GM23338 (cell line): ENCODE measurements around the gene SDR42E1. TPM values are rescaled to one million over a fixed set of nuclear protein-coding genes. Genes with fewer than 3 reads are reported as not detected.

ENCODE experiments used
- ATAC-seq: fragments of 200-7000 bp; cut with Tn5 transposase; 3 replicates; pipeline ENCODE4 v1.9.1; 2020
- DNase-seq: peaks from one replicate; pipeline ENCODE4 v3.0.0-alpha.2; 2015; ENCODE audit warnings: low spot score
- H2AFZ ChIP-seq: fragments of 200-600 bp; sonication (generic); 2 replicates; pipeline ENCODE4 v1.8.0; 2016; ENCODE audit warnings: antibody characterized with exemption, mild to moderate bottlenecking, moderate library complexity
- H3F3A ChIP-seq: fragments of 200-600 bp; sonication (generic); replicated peaks from 2 replicates; pipeline ENCODE4 v1.8.0; 2017; ENCODE audit warnings: antibody characterized with exemption, mixed run types, low read depth
- H3K27ac ChIP-seq: fragments of 200-600 bp; sonication (generic); 2 replicates; pipeline ENCODE4 v1.6.1; 2016; ENCODE audit warnings: low read depth
- H3K27me3 ChIP-seq: fragments of 200-600 bp; sonication (generic); 2 replicates; pipeline ENCODE4 v1.8.0; 2016; ENCODE audit warnings: mild to moderate bottlenecking, mixed run types, moderate library complexity; ENCODE audit not compliant: insufficient read depth
- H3K36me3 ChIP-seq: fragments of 200-600 bp; sonication (generic); 2 replicates; pipeline ENCODE4 v1.8.0; 2016; ENCODE audit warnings: mild to moderate bottlenecking; ENCODE audit not compliant: insufficient read depth
- H3K4me1 ChIP-seq: fragments of 200-600 bp; sonication (generic); 2 replicates; pipeline ENCODE4 v1.8.0; 2016; ENCODE audit warnings: mild to moderate bottlenecking, moderate library complexity; ENCODE audit not compliant: insufficient read depth
- H3K4me2 ChIP-seq: fragments of 200-600 bp; sonication (generic); 2 replicates; pipeline ENCODE4 v1.7.1; 2017; ENCODE audit warnings: mixed run types
- H3K4me3 ChIP-seq: fragments of 200-600 bp; sonication (generic); 2 replicates; pipeline ENCODE4 v1.6.1; 2016; ENCODE audit warnings: mixed run types
- H3K79me2 ChIP-seq: fragments of 200-600 bp; sonication (generic); replicated peaks from 2 replicates; pipeline ENCODE4 v1.8.0; 2017; ENCODE audit warnings: mild to moderate bottlenecking; ENCODE audit not compliant: insufficient read depth
- H3K9me2 ChIP-seq: fragments of 200-600 bp; sonication (generic); 2 replicates; pipeline ENCODE4 v1.8.0; 2017; ENCODE audit not compliant: insufficient read depth
- H4K20me1 ChIP-seq: fragments of 200-600 bp; sonication (generic); replicated peaks from 2 replicates; pipeline ENCODE4 v1.8.0; 2017; ENCODE audit warnings: mild to moderate bottlenecking; ENCODE audit not compliant: insufficient read depth
- H3K27ac Mint-ChIP-seq: 2 replicates; pipeline ENCODE4 v1.8.0; 2020; ENCODE audit warnings: inconsistent platforms, mild to moderate bottlenecking, moderate library complexity, mixed read lengths
- H3K27me3 Mint-ChIP-seq: 3 replicates; pipeline ENCODE4 v1.8.0; 2022; ENCODE audit warnings: low read depth, mild to moderate bottlenecking, moderate library complexity, mixed read lengths, inconsistent platforms; ENCODE audit not compliant: insufficient read depth, poor library complexity
- H3K36me3 Mint-ChIP-seq: 3 replicates; pipeline ENCODE4 v1.8.0; 2021; ENCODE audit warnings: low read depth, mild to moderate bottlenecking, inconsistent platforms, moderate library complexity, mixed read lengths
- H3K4me1 Mint-ChIP-seq: 3 replicates; pipeline ENCODE4 v1.8.0; 2020; ENCODE audit warnings: mild to moderate bottlenecking, inconsistent platforms, mixed read lengths
- H3K4me3 Mint-ChIP-seq: 3 replicates; pipeline ENCODE4 v1.8.0; 2021; ENCODE audit warnings: moderate library complexity, mild to moderate bottlenecking, inconsistent platforms, mixed read lengths
- H3K9me3 Mint-ChIP-seq: 3 replicates; pipeline ENCODE4 v1.8.0; 2020; ENCODE audit warnings: moderate library complexity, mild to moderate bottlenecking, inconsistent platforms, mixed read lengths
- CTCF ChIP-seq, 2 experiments: fragments of 200-600 bp in 1 of 2; sonication (generic) in 1 of 2; conservative IDR thresholded peaks; 2 replicates each; pipeline versions ENCODE4 v1.5.1 to v1.6.1; 2016 to 2017; ENCODE audit warnings: antibody characterized with exemption in 2 of 2, low read depth in 2 of 2, mild to moderate bottlenecking in 2 of 2, moderate library complexity in 1 of 2
- EZH2 ChIP-seq: fragments of 200-600 bp; sonication (generic); IDR thresholded peaks from one replicate; pipeline ENCODE4 v1.8.0; 2017; ENCODE audit warnings: antibody characterized with exemption, mild to moderate bottlenecking, low read depth; ENCODE audit not compliant: unreplicated experiment
- EZH2phosphoT487 ChIP-seq: fragments of 200-600 bp; sonication (generic); IDR thresholded peaks from one replicate; pipeline ENCODE4 v1.8.1; 2018; ENCODE audit warnings: antibody characterized with exemption; ENCODE audit not compliant: unreplicated experiment
- JUNB ChIP-seq: IDR thresholded peaks from one replicate; pipeline ENCODE4 v1.6.1; 2016; ENCODE audit warnings: antibody characterized with exemption; ENCODE audit not compliant: unreplicated experiment
- NANOG ChIP-seq: IDR thresholded peaks from 2 replicates; pipeline ENCODE4 v1.6.1; 2016; ENCODE audit warnings: antibody characterized with exemption, borderline replicate concordance
- POLR2AphosphoS5 ChIP-seq: IDR thresholded peaks from 2 replicates; pipeline ENCODE4 v1.6.1; 2016; ENCODE audit warnings: antibody characterized with exemption, low read depth
- STAT1 ChIP-seq: IDR thresholded peaks from one replicate; pipeline ENCODE4 v1.6.1; 2016; ENCODE audit warnings: antibody characterized with exemption; ENCODE audit not compliant: unreplicated experiment
- ZNF114 ChIP-seq: fragments of 250-450 bp; sonication (Bioruptor Pico); IDR thresholded peaks from 2 replicates; pipeline ENCODE4 v1.5.0; 2020; ENCODE audit warnings: mild to moderate bottlenecking, moderate library complexity
- ZNF331 ChIP-seq: fragments of 250-450 bp; sonication (Bioruptor Pico); IDR thresholded peaks from 2 replicates; pipeline ENCODE4 v1.5.0; 2020; ENCODE audit warnings: low read depth, mild to moderate bottlenecking, moderate library complexity
- ZNF462 ChIP-seq: fragments of 250-450 bp; sonication (Bioruptor Pico); IDR thresholded peaks from 2 replicates; pipeline ENCODE4 v1.5.0; 2020; ENCODE audit warnings: mild to moderate bottlenecking, moderate library complexity
- polyA plus RNA-seq: library from polyadenylated mRNA; unstranded; fragments of >200 nt; fragmentation: Nextera tagmentation; extraction: Ambion mirVana; gene quantifications from 2 replicates; pipeline ENCODE4 v1.2.1, GENCODE V29; 2016
- total RNA-seq: library from RNA; depleted of rRNA; stranded (reverse); fragments of >200 nt; shearing (Covaris generic); gene quantifications from 2 replicates; pipeline ENCODE4 v1.2.3, GENCODE V29; 2014
- TF ChIP-seq, protein P1 (sequence below): IDR thresholded peaks from one replicate; pipeline ENCODE4 v1.6.1; 2018; ENCODE audit warnings: antibody characterized with exemption; ENCODE audit not compliant: unreplicated experiment

Gene SDR42E1
- total and polyA plus RNA-seq, 2 experiments from 2014 or later = 0.03 TPM; not detected in 1

DNA sequence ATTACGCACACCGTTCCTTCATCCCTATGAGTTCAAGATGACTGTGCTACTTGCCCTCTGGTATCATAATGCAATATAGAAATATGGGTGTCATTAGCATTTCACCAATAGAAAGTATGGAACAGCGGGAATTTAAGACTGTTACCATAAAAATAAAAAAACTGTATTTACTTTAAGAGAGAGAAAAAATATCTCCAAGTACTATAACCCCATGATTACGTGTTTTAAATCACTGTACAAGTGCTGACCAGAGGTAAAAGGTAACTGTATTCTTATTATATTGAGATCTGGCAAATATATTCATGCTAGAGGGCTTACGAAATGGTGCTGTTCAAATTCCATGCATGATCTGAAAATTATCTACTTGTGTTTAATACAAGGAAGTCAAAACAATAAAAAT lies 5.2 kb downstream of the SDR42E1 start (continued):
- TF ChIP-seq CTCF (conservative IDR thresholded peaks at IDR 0.05; ENCODE audit: low read depth in 2 of 2) = no peak
- no peak for TF ChIP-seq STAT1
- no peak for TF ChIP-seq ZNF331 (CRISPR knock-in tag)
- no peak for TF ChIP-seq NANOG

DNA sequence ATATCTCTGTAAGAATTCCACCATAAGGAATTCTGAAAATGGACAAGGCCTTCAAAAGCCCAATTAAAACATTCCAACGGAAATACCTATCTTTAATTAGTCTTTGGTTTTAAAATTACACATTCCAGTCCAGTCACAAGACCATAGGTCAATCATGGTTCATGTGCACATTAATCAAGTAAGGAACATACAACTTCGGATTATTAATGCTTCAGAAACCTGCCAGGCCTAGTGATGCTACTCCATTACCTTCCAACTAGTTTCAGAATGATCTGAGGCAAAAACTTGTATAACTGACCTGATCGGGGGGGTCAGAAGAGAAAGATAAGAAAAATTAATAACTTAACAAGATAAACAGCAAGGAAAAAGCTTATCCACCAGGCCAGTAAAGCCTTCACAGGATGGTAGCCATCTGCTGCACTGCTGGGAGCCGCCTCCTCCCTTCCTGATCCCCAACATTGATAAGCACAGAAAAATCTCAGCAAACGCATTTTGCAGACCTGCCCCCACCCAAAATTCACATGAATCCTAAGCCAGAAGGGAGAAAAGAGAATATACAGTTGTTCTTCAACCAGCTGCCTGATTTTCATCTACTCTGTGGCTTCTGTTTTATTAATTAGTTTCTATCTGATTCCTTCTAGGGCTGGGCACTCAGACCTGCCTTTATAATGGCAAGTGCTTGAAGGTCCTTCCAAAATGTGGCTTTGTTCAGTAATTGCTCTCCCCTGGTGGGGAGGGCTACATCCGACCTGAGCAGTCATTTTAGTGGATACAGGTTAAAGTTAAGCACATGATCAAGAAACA lies 6.0 kb downstream of the SDR42E1 start:
- peak overlapping the region; percentile 23; the same call in 1 of the 2 replicates for H2AFZ ChIP-seq
- no peak overlapping the region for H3K4me2 ChIP-seq
- H3K4me3 Mint-ChIP-seq = no peak overlapping the region
- no peak overlapping the region for H3K27ac Mint-ChIP-seq
- H3K27me3 ChIP-seq = no peaks in the 10 kb centered on the region
- H3F3A ChIP-seq = no peaks in the 10 kb centered on the region
- peaks cover 10% of the 10 kb centered on the region; the same call in 2 of the 3 replicates for H3K4me1 Mint-ChIP-seq
- DNase-seq = no peak
- H3K4me1 ChIP-seq = 0 out of 2 replicates have a peak, but pooled peaks cover 5% of the 10 kb centered on the region
- ATAC-seq = no peak
- H3K36me3 Mint-ChIP-seq = peaks cover 22% of the 10 kb centered on the region; the same call in 2 of the 3 replicates
- no peak overlapping the region for H3K4me3 ChIP-seq
- peaks cover 28% of the 10 kb centered on the region for H3K9me3 Mint-ChIP-seq
- H4K20me1 ChIP-seq = no peaks in the 10 kb centered on the region
- TF ChIP-seq STAT1 (no peak), EZH2 (no peak), EZH2phosphoT487 (no peak), POLR2AphosphoS5 (no peak), ZNF462 (CRISPR knock-in tag) (no peak), ZNF114 (CRISPR knock-in tag) (no peak), JUNB (no peak), ZNF331 (CRISPR knock-in tag) (no peak), NANOG (no peak)
- TF ChIP-seq, protein P1, sequence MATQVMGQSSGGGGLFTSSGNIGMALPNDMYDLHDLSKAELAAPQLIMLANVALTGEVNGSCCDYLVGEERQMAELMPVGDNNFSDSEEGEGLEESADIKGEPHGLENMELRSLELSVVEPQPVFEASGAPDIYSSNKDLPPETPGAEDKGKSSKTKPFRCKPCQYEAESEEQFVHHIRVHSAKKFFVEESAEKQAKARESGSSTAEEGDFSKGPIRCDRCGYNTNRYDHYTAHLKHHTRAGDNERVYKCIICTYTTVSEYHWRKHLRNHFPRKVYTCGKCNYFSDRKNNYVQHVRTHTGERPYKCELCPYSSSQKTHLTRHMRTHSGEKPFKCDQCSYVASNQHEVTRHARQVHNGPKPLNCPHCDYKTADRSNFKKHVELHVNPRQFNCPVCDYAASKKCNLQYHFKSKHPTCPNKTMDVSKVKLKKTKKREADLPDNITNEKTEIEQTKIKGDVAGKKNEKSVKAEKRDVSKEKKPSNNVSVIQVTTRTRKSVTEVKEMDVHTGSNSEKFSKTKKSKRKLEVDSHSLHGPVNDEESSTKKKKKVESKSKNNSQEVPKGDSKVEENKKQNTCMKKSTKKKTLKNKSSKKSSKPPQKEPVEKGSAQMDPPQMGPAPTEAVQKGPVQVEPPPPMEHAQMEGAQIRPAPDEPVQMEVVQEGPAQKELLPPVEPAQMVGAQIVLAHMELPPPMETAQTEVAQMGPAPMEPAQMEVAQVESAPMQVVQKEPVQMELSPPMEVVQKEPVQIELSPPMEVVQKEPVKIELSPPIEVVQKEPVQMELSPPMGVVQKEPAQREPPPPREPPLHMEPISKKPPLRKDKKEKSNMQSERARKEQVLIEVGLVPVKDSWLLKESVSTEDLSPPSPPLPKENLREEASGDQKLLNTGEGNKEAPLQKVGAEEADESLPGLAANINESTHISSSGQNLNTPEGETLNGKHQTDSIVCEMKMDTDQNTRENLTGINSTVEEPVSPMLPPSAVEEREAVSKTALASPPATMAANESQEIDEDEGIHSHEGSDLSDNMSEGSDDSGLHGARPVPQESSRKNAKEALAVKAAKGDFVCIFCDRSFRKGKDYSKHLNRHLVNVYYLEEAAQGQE = no peak
- no peaks in the 10 kb centered on the region for H3K79me2 ChIP-seq
- no peak overlapping the region for H3K27ac ChIP-seq
- no peaks in the 10 kb centered on the region for H3K9me2 ChIP-seq
- H3K27me3 Mint-ChIP-seq = no peaks in the 10 kb centered on the region
- H3K36me3 ChIP-seq = no peaks in the 10 kb centered on the region; the same call in 1 of the 2 replicates
